PC-3 (cell line): ENCODE results near the gene TANC1. TPM values are rescaled to one million over a fixed set of nuclear protein-coding genes. Genes with fewer than 3 reads are reported as not detected.

Experiments
- ATAC-seq: fragments of 200-7000 bp; cut with Tn5 transposase; 2 replicates; pipeline ENCODE4 v1.9.1; 2020; ENCODE audit warnings: mild to moderate bottlenecking, moderate library complexity
- BruUV-seq: library from RNA; stranded (reverse); fragments of 400-500 nt; replicated peaks from 2 replicates; lab custom pipeline; 2021; lab: Mats Ljungman, UMichigan
- CTCF ChIA-PET: fragments of 300-600 bp; sonication (Branson Sonifier 250); formaldehyde crosslinking; loops from one replicate; lab custom pipeline; 2022; ENCODE audit warnings: antibody characterized with exemption; lab: Charles Lee
- POLR2A ChIA-PET: fragments of 300-600 bp; sonication (Branson Sonifier 250); formaldehyde crosslinking; loops from one replicate; lab custom pipeline; 2022; ENCODE audit warnings: antibody characterized with exemption; ENCODE audit not compliant: unreplicated experiment; lab: Charles Lee
- DNase-seq: peaks from one replicate; pipeline ENCODE4 v3.0.0-alpha.2; 2015
- H2AFZ ChIP-seq: fragments of 300-600 bp; sonication (generic); 2 replicates; pipeline ENCODE4 v1.6.0; 2016; ENCODE audit warnings: antibody characterized with exemption, low read length
- H3F3A ChIP-seq: fragments of 300-600 bp; sonication (generic); one replicate; pipeline ENCODE4 v1.6.0; 2017; ENCODE audit warnings: antibody characterized with exemption, low read length, control low read depth, mild to moderate bottlenecking; ENCODE audit not compliant: unreplicated experiment
- H3K27ac ChIP-seq: fragments of 300-600 bp; sonication (generic); 2 replicates; pipeline ENCODE4 v1.5.1; 2016; ENCODE audit warnings: mild to moderate bottlenecking, low read length
- H3K27me3 ChIP-seq: fragments of 300-600 bp; sonication (generic); 2 replicates; pipeline ENCODE4 v1.6.1; 2016; ENCODE audit warnings: low read length, mixed read lengths
- H3K36me3 ChIP-seq: fragments of 300-600 bp; sonication (generic); 2 replicates; pipeline ENCODE4 v1.6.1; 2016; ENCODE audit warnings: low read depth, mixed run types, low read length, mixed read lengths
- H3K4me1 ChIP-seq: fragments of 300-600 bp; sonication (generic); 2 replicates; pipeline ENCODE4 v1.5.1; 2016; ENCODE audit warnings: low read length; ENCODE audit not compliant: insufficient read depth
- H3K4me2 ChIP-seq: fragments of 300-600 bp; sonication (generic); 2 replicates; pipeline ENCODE4 v1.6.0; 2016; ENCODE audit warnings: low read length
- H3K4me3 ChIP-seq: fragments of 300-600 bp; sonication (generic); 2 replicates; pipeline ENCODE4 v1.5.1; 2016; ENCODE audit warnings: mild to moderate bottlenecking, low read length, mixed read lengths
- H3K79me2 ChIP-seq: fragments of 300-600 bp; sonication (generic); 2 replicates; pipeline ENCODE4 v1.6.1; 2017; ENCODE audit warnings: low read length, mixed read lengths
- H3K9ac ChIP-seq: fragments of 300-600 bp; sonication (generic); 2 replicates; pipeline ENCODE4 v1.6.0; 2016; ENCODE audit warnings: mild to moderate bottlenecking, low read length
- H3K9me2 ChIP-seq: fragments of 300-600 bp; sonication (generic); replicated peaks from 2 replicates; pipeline ENCODE4 v1.6.1; 2016; ENCODE audit warnings: mixed run types, low read length, mixed read lengths
- H3K9me3 ChIP-seq: fragments of 300-600 bp; sonication (generic); 2 replicates; pipeline ENCODE4 v1.6.1; 2016; ENCODE audit warnings: low read length, mixed read lengths
- H4K20me1 ChIP-seq: fragments of 300-600 bp; sonication (generic); 2 replicates; pipeline ENCODE4 v1.6.1; 2016; ENCODE audit warnings: low read length, mixed read lengths
- CTCF ChIP-seq: fragments of 300-600 bp; sonication (generic); conservative IDR thresholded peaks from 2 replicates; pipeline ENCODE4 v1.5.1; 2017; ENCODE audit warnings: antibody characterized with exemption, low read depth, mild to moderate bottlenecking, low read length
- EZH2 ChIP-seq: fragments of 300-600 bp; sonication (generic); IDR thresholded peaks from one replicate; pipeline ENCODE4 v1.6.1; 2017; ENCODE audit warnings: antibody characterized with exemption, mild to moderate bottlenecking, low read length; ENCODE audit not compliant: unreplicated experiment
- EZH2phosphoT487 ChIP-seq: fragments of 300-600 bp; sonication (generic); IDR thresholded peaks from 2 replicates; pipeline ENCODE4 v1.6.1; 2018; ENCODE audit warnings: mild to moderate bottlenecking, antibody characterized with exemption, low read length, borderline replicate concordance
- intact Hi-C: fragments of 100-400 bp; cut with micrococcal nuclease; formaldehyde crosslinking; loops from 2 replicates; pipeline ENCODE4 v1.9.0; 2023
- total RNA-seq: library from RNA; depleted of rRNA; stranded (reverse); fragments of >200 nt; gene quantifications from 2 replicates; pipeline ENCODE4 v1.2.3, GENCODE V29; 2014

The TANC1 gene
- total RNA-seq, 1 experiment from 2014 or later, result 17.6 TPM

DNA sequence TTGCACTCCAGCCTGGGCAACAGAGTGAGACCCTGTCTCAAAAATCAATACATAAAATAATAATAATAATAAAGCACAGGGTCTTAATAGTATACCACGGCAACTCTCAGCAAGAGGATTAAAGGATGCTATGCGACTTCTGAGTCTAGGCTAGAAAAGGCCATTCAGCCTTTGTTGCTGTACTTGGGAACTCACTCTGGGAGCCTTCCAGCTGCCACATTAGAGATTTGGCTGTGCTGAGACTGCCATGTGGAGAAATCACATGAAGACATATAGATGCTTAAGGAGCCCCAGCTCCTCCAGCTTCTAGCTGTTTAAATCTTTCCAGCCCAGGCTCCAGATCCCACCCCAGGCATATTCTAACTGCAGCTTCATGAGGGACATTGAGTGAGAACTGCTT lies 8.2 kb upstream of the TANC1 start:
- Histone ChIP-seq H3K36me3 (no peaks in the 10 kb centered on the region), H3K9me2 (no peaks in the 10 kb centered on the region), H3K27ac (no peak overlapping the region), H3K4me3 (no peak overlapping the region), H3K9ac (no peak overlapping the region), H3F3A (no peaks in the 10 kb centered on the region), H3K27me3 (no peaks in the 10 kb centered on the region), H3K79me2 (no peaks in the 10 kb centered on the region), H3K4me1 (no peaks in the 10 kb centered on the region), H4K20me1 (no peaks in the 10 kb centered on the region), H3K9me3 (no peaks in the 10 kb centered on the region), H2AFZ (no peak overlapping the region), H3K4me2 (no peak overlapping the region)
- BruUV-seq, result no TSS peak
- POLR2A ChIA-PET, result no interaction called here
- intact Hi-C loops, result no loop called here
- no peak for TF ChIP-seq EZH2phosphoT487
- TF ChIP-seq CTCF, result no peak
- no peak for TF ChIP-seq EZH2
- no peak for DNase-seq
- no peak for ATAC-seq
- CTCF ChIA-PET, result no interaction called here

DNA sequence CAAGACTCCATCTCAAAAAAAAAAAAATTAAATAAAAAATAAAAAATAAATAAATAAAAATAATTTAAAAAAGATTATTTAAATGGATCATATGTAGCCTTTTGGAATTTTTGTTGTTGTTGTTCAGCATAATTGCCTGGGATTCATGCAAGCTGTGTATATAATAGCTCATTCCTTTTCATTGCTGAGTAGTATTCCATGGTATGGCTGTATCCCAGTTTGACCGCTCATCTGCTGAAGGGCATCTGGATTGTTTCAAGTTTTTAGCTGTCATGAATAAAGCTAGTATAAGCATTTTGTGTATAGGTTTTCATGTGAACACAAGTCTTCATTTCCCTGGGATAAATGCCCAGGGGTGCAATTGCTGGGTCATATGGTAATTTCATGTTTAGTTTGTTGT lies 6.4 kb upstream of the TANC1 start:
- POLR2A ChIA-PET, result no interaction called here
- Histone ChIP-seq H4K20me1 (no peaks in the 10 kb centered on the region), H3K9me3 (no peaks in the 10 kb centered on the region), H3K36me3 (no peaks in the 10 kb centered on the region), H2AFZ (no peak overlapping the region), H3F3A (no peaks in the 10 kb centered on the region), H3K4me2 (no peak overlapping the region), H3K4me1 (peaks cover 4% of the 10 kb centered on the region), H3K9ac (no peak overlapping the region), H3K4me3 (no peak overlapping the region), H3K27me3 (no peaks in the 10 kb centered on the region), H3K79me2 (no peaks in the 10 kb centered on the region), H3K27ac (no peak overlapping the region), H3K9me2 (no peaks in the 10 kb centered on the region)
- intact Hi-C loops, result no loop called here
- DNase-seq (no peak), ATAC-seq (no peak)
- TF ChIP-seq CTCF (no peak), EZH2 (no peak), EZH2phosphoT487 (no peak)
- CTCF ChIA-PET, result no interaction called here
- BruUV-seq, result no TSS peak

- ChIA-PET CTCF (no interaction called here), POLR2A (no interaction called here)
- intact Hi-C loops, result no loop called here
- no TSS peak for BruUV-seq
- no peak for TF ChIP-seq EZH2
- TF ChIP-seq EZH2phosphoT487, result no peak
- TF ChIP-seq CTCF, result no peak
- no peaks in the 10 kb centered on the region for H3K9me3 ChIP-seq
- no peaks in the 10 kb centered on the region for H3K9me2 ChIP-seq
- no peak overlapping the region for H3K9ac ChIP-seq
- no peak overlapping the region for H3K27ac ChIP-seq
- peaks cover 8% of the 10 kb centered on the region for H3K4me1 ChIP-seq
- no peaks in the 10 kb centered on the region for H3F3A ChIP-seq
- H3K79me2 ChIP-seq, result no peaks in the 10 kb centered on the region
- no peak overlapping the region for H2AFZ ChIP-seq
- H3K36me3 ChIP-seq, result no peaks in the 10 kb centered on the region
- no peak overlapping the region for H3K4me2 ChIP-seq
- H4K20me1 ChIP-seq, result no peaks in the 10 kb centered on the region
- no peaks in the 10 kb centered on the region for H3K27me3 ChIP-seq
- ATAC-seq (no peak), DNase-seq (peak; percentile 1)
- no peak overlapping the region for H3K4me3 ChIP-seq
Observed at GRCh38 chr2:158963071-158963470, 5.4 kb upstream of the TANC1 start.
